Activated CD8-positive, alpha-beta T cell treated with anti-CD3 and anti-CD28 coated beads, Interleukin-2, amount 10 ng/mL, durations not matched to agents 7 days and 5 days (primary cell): Measurements from ENCODE around the gene PAIP1. TPM values are rescaled to one million over a fixed set of nuclear protein-coding genes. Genes with fewer than 3 reads are reported as not detected.
A peak's percentile ranks its signal among the peaks of the same experiment; 100 is the strongest.
"Not testable (repeated sequence)": the region's sequence is repeated elsewhere in the genome, so short reads cannot be mapped to it uniquely, and the experiment has no call there.

Source experiments
- ATAC-seq: fragments of 150-1000 bp; cut with Tn5 transposase; one replicate; pipeline ENCODE4 v1.10.0; 2021; ENCODE audit warnings: moderate library complexity
- CTCF ChIA-PET: fragments of 350-600 bp; sonication (Branson Sonifier 250); formaldehyde crosslinking; loops from one replicate; lab custom pipeline; 2021; ENCODE audit warnings: antibody characterized with exemption; lab: Charles Lee
- POLR2A ChIA-PET: fragments of 350-600 bp; sonication (Branson Sonifier 250); formaldehyde crosslinking; loops from one replicate; lab custom pipeline; 2021; ENCODE audit warnings: antibody characterized with exemption; lab: Charles Lee
- DNase-seq: peaks from one replicate; pipeline ENCODE4 v3.0.0-alpha.2; 2020
- H3K27ac Mint-ChIP-seq: one replicate; pipeline ENCODE4 v1.8.0; 2021; ENCODE audit warnings: mild to moderate bottlenecking, mixed read lengths
- H3K27me3 Mint-ChIP-seq: one replicate; pipeline ENCODE4 v1.8.0; 2021; ENCODE audit warnings: low read depth, mixed read lengths
- H3K36me3 Mint-ChIP-seq: one replicate; pipeline ENCODE4 v1.8.0; 2021; ENCODE audit warnings: low read depth, mixed read lengths
- H3K4me1 Mint-ChIP-seq: one replicate; pipeline ENCODE4 v1.8.0; 2021; ENCODE audit warnings: low read depth, mixed read lengths
- H3K4me3 Mint-ChIP-seq: one replicate; pipeline ENCODE4 v1.8.0; 2021; ENCODE audit warnings: mild to moderate bottlenecking, mixed read lengths
- H3K9me3 Mint-ChIP-seq: one replicate; pipeline ENCODE4 v1.8.0; 2022; ENCODE audit warnings: mixed read lengths; ENCODE audit not compliant: insufficient read depth
- total RNA-seq, 2 experiments: library from RNA; stranded (reverse); gene quantifications; one replicate each; pipeline ENCODE4 v1.2.3, GENCODE V29; 2021

The PAIP1 gene
- total RNA-seq, 2 experiments from 2014 or later: 31.8 to 36.3 TPM

DNA sequence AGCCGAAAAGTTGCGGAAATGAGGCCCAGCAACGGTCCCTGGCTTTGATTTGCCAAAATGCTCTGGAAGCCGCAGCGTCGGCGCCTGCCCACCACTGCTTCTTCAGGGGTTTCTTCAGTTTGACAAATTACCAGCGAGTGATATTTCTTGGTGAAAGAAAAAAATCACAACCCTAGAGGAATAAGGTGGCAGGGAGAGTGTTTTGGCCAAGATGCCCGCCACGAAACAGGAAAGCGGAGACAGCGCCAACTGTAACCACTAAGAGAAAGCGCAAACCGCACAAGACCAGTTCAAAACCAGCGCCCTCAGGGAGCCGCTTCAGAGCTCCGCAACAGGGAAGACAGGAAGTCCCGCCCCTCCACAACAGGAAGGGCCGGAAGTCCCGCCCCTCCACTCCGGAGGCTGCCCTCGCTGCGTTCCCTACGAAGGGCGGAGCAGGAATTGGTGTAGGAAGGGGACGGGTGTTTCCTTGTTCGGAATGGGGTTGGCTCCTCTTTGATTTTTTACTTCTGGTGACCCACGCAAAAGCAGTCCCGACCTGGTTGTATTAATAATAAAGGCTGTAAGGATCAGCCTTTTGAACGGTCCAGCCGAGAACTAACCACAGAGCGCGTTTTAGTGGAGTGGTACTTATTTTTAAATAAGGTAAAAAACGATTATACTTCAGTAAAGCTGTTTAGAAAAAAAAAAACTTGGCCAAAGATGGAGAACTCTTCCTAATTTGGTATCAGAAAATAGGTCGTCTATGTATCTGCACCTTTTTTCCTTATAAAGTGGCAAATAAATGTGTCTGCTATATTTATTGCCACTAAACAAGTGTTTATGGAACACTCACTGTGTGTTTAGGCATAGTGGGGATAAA is 41.8 kb downstream of the PAIP1 start, which contains the start of gene C5orf34:
Gene C5orf34 (minus strand): TSS at position 333 of the 862 bp plus-strand sequence. CDS start 5,809 bp downstream, outside the sequence.
- Mint-ChIP-seq H3K9me3 (no peaks in the 10 kb centered on the region), H3K4me3 (peak within 1 kb of the TSS; percentile 89), H3K27me3 (no peaks in the 10 kb centered on the region), H3K36me3 (peaks cover 18% of the 10 kb centered on the region), H3K27ac (peak within 1 kb of the TSS; percentile 96), H3K4me1 (peaks cover 28% of the 10 kb centered on the region)
- ChIA-PET POLR2A (interaction anchor here (0.5 to 3.6 kb wide), 13 partner anchors 16 to 606 kb away, joined by 3 to 47 read pairs (median 4); partner anchors contain the start of genes HMGCS1, NNT and TMEM267), CTCF (interaction anchor here (0.8 to 3.2 kb wide), 6 partner anchors 10 to 88 kb away, joined by 3 to 26 read pairs (median 4); partner anchors contain the start of genes NNT and TMEM267)
- peak; percentile 96 for DNase-seq
- peak; percentile 97 for ATAC-seq

DNA sequence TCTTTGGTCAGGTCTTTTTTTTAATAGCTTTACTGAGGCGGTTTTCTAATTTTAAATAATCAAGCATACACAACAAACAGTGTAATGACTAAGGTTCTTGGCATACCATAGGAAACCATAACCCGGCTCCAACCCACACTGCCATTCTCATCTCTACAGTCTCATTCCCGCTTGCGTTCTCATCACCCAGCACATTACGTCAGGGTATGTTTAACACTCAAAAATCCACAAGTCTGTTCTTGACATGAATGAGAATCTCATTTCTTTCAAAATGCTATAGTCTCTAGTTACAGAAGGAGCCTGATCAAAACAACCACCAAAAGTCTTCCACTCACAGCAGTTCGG is 42.4 kb downstream of the PAIP1 start:
- Mint-ChIP-seq H3K27ac (peak overlapping the region; percentile 96), H3K36me3 (peaks cover 18% of the 10 kb centered on the region), H3K4me3 (peak overlapping the region; percentile 89), H3K4me1 (peaks cover 28% of the 10 kb centered on the region), H3K9me3 (no peaks in the 10 kb centered on the region), H3K27me3 (no peaks in the 10 kb centered on the region)
- ATAC-seq: peak; percentile 44
- no peak for DNase-seq
- CTCF ChIA-PET: interaction anchor here (0.9 to 3.2 kb wide), 5 partner anchors 9 to 88 kb away, joined by 3 to 26 read pairs (median 6); partner anchors contain the start of genes NNT and TMEM267
- POLR2A ChIA-PET: interaction anchor here (0.6 to 3.6 kb wide), 9 partner anchors 10 to 605 kb away, joined by 3 to 47 read pairs (median 4); partner anchors contain the start of genes HMGCS1, NNT and TMEM267

DNA sequence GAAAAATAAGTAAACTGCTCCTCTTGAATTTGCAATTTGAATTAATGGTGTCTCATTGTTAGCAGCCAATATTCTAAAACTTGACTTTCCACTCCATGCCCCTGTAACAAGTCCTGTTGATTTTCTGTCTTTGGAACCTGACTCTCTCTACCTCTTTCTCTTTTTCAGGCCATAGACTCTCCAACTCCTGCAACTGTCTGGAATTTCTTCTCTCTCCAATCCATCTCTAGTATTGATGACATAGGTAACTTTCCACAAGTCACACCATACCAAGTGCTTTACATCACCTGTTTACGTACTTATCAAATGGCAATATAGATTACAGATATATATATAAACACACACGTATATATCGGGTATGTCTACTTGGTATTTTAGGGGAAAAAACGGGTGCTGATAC is 42.9 kb downstream of the PAIP1 start:
- Mint-ChIP-seq H3K36me3 (peaks cover 19% of the 10 kb centered on the region), H3K27me3 (no peaks in the 10 kb centered on the region), H3K4me3 (peak overlapping the region; percentile 89), H3K9me3 (no peaks in the 10 kb centered on the region), H3K27ac (peak overlapping the region; percentile 96), H3K4me1 (peaks cover 28% of the 10 kb centered on the region)
- DNase-seq: no peak
- ChIA-PET POLR2A (interaction anchor here (1.1 to 3.6 kb wide), 4 partner anchors 9 to 200 kb away, joined by 3 to 47 read pairs (median 4); partner anchors contain the start of genes HMGCS1 and TMEM267), CTCF (interaction anchor here (1.2 to 3.2 kb wide), 3 partner anchors 9 to 29 kb away, joined by 3 to 26 read pairs (median 6); partner anchors contain the start of gene TMEM267)
- ATAC-seq: no peak

DNA sequence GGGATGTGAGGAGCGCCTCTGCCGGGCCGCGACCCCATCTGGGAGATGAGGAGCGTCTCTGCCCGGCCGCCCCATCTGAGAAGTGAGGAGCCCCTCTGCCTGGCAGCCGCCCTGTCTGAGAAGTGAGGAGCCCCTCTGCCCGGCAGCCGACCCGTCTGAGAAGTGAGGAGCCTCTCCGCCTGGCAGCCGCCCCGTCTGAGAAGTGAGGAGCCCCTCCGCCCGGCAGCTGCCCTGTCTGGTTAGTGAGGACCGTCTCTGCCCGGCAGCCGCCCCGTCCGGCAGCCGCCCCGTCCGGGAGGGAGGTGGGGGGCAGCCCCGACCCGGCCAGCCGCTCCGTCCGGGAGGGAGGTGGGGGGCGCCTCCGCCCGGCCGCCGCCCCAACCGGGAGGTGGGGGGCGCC is 45.8 kb downstream of the PAIP1 start:
- H3K27ac Mint-ChIP-seq, ATAC-seq, POLR2A ChIA-PET, DNase-seq, CTCF ChIA-PET, H3K4me3 Mint-ChIP-seq, H3K9me3 Mint-ChIP-seq, H3K27me3 Mint-ChIP-seq: not testable (repeated sequence)
- peaks cover 24% of the 10 kb centered on the region for H3K4me1 Mint-ChIP-seq
- H3K36me3 Mint-ChIP-seq: peaks cover 30% of the 10 kb centered on the region

DNA sequence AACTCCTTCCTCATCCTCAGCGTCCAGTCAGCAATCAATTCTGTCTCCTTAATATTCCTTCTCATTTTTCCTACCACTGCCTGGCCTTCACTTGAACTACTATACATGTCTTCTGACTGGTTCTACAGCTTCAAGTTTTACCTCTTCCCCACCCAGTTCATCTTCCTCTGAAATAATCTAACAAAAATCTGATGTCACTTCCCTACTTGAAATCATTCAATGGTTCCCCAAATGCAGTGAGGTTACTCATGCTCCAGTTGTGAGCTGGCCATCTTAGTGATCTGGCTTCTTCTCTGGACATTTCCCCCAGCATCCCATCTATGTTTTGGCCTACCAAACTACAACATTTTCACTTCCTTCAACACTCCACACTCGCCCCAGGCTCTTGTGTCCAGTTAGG is 58.3 kb downstream of the PAIP1 start:
- H3K27ac Mint-ChIP-seq: no peak overlapping the region
- H3K27me3 Mint-ChIP-seq: no peaks in the 10 kb centered on the region
- no peaks in the 10 kb centered on the region for H3K9me3 Mint-ChIP-seq
- H3K4me3 Mint-ChIP-seq: no peak overlapping the region
- H3K4me1 Mint-ChIP-seq: no peaks in the 10 kb centered on the region
- DNase-seq (no peak), ATAC-seq (no peak)
- CTCF ChIA-PET: interaction anchor here (1.1 kb wide), 1 partner anchor 14 kb away, joined by 4 read pairs; the partner anchor contains the start of gene TMEM267
- peaks cover 27% of the 10 kb centered on the region for H3K36me3 Mint-ChIP-seq
- POLR2A ChIA-PET: interaction anchor here (1.1 kb wide), 1 partner anchor 14 kb away, joined by 6 read pairs; the partner anchor contains the start of gene TMEM267

DNA sequence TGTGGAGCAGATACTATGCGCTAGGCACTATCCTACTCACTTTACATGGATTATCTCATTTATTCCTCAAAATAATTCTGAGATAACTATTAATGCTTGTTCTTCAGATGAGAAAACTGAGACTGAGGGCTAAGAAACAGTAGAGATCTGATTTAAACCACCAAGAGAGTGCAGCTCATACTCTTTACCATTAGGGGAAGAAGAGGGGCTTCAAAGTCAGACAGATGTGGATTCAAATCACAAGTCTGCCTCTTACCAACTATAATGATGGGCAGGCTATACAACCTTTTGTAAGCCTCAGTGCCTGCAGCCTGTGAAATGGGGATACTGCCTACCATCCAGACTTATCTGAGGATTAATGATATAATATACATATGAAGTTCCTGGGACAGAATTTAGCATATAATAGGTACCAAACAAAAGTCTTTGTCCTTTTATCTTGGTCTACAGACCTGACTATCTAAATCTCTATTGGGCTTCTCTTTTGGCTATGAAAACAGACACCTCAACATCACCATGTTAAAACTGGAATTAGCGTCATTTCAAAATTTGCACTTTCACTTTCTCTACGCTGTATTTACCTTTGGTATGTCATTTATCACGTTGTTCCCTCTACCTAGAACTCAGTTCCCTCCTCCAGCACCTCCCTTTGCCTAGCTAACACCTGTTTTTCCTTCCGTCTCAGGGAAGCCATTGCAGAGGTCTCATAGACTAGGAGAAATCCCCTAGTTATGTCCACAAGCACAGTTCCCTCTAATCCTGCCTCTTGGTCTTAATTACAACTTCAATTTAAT is 59.4 kb downstream of the PAIP1 start:
- Mint-ChIP-seq H3K9me3 (no peaks in the 10 kb centered on the region), H3K27ac (no peak overlapping the region), H3K4me1 (no peaks in the 10 kb centered on the region), H3K4me3 (no peak overlapping the region), H3K27me3 (no peaks in the 10 kb centered on the region), H3K36me3 (peaks cover 21% of the 10 kb centered on the region)
- ATAC-seq: no peak
- POLR2A ChIA-PET: interaction anchor here (0.6 to 1.2 kb wide), 3 partner anchors 13 to 302 kb away, joined by 3 read pairs; partner anchors contain the start of gene C5orf34
- CTCF ChIA-PET: interaction anchor here (0.6 to 1.2 kb wide), 2 partner anchors 14 to 133 kb away, joined by 3 to 8 read pairs; partner anchors contain the start of gene TMEM267
- DNase-seq: no peak

DNA sequence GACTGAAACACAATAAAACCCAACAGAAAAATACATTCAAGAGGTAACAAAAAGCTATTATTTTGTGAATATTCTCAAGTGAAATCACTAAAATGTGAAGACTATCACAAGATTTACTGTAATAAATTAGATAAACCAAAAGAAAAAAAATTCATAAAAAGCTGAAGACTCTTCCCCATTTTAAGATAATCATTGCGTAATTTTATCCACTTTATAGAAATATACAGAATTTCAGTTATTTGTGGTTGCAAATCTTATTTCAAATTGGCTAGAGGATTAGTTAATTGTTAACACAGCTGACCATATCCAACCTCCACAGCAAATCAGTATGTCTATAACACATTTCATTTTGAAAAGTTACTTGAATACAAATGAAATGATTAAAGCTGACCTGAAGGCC is 65.6 kb downstream of the PAIP1 start:
- peaks cover 1% of the 10 kb centered on the region for H3K4me1 Mint-ChIP-seq
- H3K9me3 Mint-ChIP-seq: no peaks in the 10 kb centered on the region
- peaks cover 31% of the 10 kb centered on the region for H3K36me3 Mint-ChIP-seq
- ChIA-PET POLR2A (no interaction called here), CTCF (interaction anchor here (3.1 kb wide), 1 partner anchor 385 kb away, joined by 10 read pairs; no protein-coding TSS in a partner anchor)
- no peaks in the 10 kb centered on the region for H3K27me3 Mint-ChIP-seq
- H3K27ac Mint-ChIP-seq: no peak overlapping the region
- no peak overlapping the region for H3K4me3 Mint-ChIP-seq
- no peak for ATAC-seq
- no peak for DNase-seq

GRCh38 chr5:43486353-43486752 is 70.5 kb downstream of the PAIP1 start:
- CTCF ChIA-PET: interaction anchor here (1.0 to 3.7 kb wide), 6 partner anchors 28 to 365 kb away, joined by 3 to 38 read pairs (median 26); partner anchors contain the start of genes C5orf34 and ZNF131
- ATAC-seq: no peak
- H3K27me3 Mint-ChIP-seq: no peaks in the 10 kb centered on the region
- POLR2A ChIA-PET: interaction anchor here (1.0 to 3.2 kb wide), 3 partner anchors 89 to 537 kb away, joined by 5 to 47 read pairs (median 16); no protein-coding TSS in a partner anchor
- H3K9me3 Mint-ChIP-seq: no peaks in the 10 kb centered on the region
- peaks cover 25% of the 10 kb centered on the region for H3K36me3 Mint-ChIP-seq
- H3K27ac Mint-ChIP-seq: peak overlapping the region; percentile 70
- no peak for DNase-seq
- no peak overlapping the region for H3K4me3 Mint-ChIP-seq
- peaks cover 36% of the 10 kb centered on the region for H3K4me1 Mint-ChIP-seq

DNA sequence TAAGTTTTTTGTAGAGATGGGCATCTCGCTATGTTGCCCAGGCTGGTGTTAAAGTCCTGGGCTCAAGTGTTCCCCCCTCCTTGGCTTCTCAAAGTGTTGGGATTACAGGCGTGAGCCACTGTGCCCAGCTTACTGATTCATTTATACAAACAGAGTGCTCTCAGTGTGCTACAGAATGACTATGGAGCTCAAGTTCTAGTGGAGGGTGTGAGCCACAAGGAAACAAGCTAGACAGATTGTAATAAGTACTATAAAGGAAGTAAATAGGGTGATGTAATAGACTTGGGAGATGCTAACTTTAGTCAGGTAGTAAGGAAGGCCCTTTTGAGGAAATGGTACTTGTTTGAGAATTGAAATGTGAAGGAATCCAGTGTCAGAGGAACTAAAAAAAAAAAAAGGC is 71.5 kb downstream of the PAIP1 start:
- DNase-seq (no peak), ATAC-seq (no peak)
- Mint-ChIP-seq H3K4me1 (peaks cover 36% of the 10 kb centered on the region), H3K9me3 (no peaks in the 10 kb centered on the region), H3K4me3 (no peak overlapping the region), H3K36me3 (peaks cover 23% of the 10 kb centered on the region), H3K27ac (peak overlapping the region; percentile 70), H3K27me3 (no peaks in the 10 kb centered on the region)
- CTCF ChIA-PET: interaction anchor here (0.8 to 3.7 kb wide), 13 partner anchors 15 to 535 kb away, joined by 3 to 38 read pairs (median 4); partner anchors contain the start of genes C5orf34 and ZNF131
- POLR2A ChIA-PET: interaction anchor here (0.6 to 4.0 kb wide), 9 partner anchors 29 to 536 kb away, joined by 5 to 54 read pairs (median 16); partner anchors contain the start of genes C5orf34, HMGCS1 and PAIP1

- peak overlapping the region; percentile 100 for H3K27ac Mint-ChIP-seq
- no peaks in the 10 kb centered on the region for H3K27me3 Mint-ChIP-seq
- peak; percentile 94 for DNase-seq
- CTCF ChIA-PET: interaction anchor here (0.6 to 3.7 kb wide), 48 partner anchors 8 to 576 kb away, joined by 3 to 38 read pairs (median 5); partner anchors contain the start of genes C5orf34, NNT and ZNF131
- peak; percentile 72 for ATAC-seq
- H3K9me3 Mint-ChIP-seq: no peaks in the 10 kb centered on the region
- peaks cover 38% of the 10 kb centered on the region for H3K4me1 Mint-ChIP-seq
- H3K4me3 Mint-ChIP-seq: peak overlapping the region; percentile 97
- peaks cover 16% of the 10 kb centered on the region for H3K36me3 Mint-ChIP-seq
- POLR2A ChIA-PET: interaction anchor here (0.6 to 4.0 kb wide), 44 partner anchors 11 to 1580 kb away, joined by 3 to 54 read pairs (median 5); partner anchors contain the start of genes C5orf34, FBXO4, HMGCS1 and MRPS30
Measured at GRCh38 chr5:43484106-43484849, 72.6 kb downstream of the PAIP1 start.
